GM12801 (cell line): ENCODE data around the gene ASPG.

Experiments used
- TF ChIP-seq, protein P1 (sequence below): IDR thresholded peaks from one replicate; pipeline ENCODE4 v1.5.1; 2011; ENCODE audit warnings: control low read depth; ENCODE audit not compliant: insufficient read length; ENCODE audit errors: extremely low read depth

The ASPG gene

DNA sequence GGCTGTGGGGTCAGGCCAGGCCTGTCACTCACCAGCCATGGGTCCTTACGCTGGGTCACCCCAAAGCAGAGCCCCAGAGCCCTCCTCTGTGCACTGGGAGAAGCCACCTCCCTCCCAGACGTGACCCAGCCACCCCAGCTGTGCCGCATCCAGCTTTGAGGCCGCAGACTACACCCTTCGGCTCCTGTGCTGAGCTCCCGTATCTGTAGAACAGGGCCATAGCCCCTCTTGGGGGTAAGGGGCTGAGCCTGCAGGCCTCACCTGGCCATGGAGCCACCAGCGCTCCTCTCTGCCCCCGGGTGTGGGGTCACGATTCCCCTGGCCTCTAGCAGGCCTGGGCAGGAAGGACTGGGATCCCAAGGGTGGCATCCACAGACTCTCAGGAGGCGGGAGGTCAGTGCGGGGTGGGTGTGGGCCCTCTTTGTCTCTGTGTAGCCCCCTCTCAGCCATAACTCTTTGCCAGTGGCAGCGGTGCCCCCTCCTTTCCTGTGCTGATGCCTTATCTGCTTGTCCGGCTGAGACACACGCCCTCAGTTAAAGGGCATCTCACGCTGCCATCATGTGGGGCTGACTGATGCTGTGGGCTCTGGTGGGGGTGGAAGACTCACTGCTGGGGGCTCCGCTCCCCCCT is 16.3 kb downstream of the ASPG start:
- TF ChIP-seq, protein P1, sequence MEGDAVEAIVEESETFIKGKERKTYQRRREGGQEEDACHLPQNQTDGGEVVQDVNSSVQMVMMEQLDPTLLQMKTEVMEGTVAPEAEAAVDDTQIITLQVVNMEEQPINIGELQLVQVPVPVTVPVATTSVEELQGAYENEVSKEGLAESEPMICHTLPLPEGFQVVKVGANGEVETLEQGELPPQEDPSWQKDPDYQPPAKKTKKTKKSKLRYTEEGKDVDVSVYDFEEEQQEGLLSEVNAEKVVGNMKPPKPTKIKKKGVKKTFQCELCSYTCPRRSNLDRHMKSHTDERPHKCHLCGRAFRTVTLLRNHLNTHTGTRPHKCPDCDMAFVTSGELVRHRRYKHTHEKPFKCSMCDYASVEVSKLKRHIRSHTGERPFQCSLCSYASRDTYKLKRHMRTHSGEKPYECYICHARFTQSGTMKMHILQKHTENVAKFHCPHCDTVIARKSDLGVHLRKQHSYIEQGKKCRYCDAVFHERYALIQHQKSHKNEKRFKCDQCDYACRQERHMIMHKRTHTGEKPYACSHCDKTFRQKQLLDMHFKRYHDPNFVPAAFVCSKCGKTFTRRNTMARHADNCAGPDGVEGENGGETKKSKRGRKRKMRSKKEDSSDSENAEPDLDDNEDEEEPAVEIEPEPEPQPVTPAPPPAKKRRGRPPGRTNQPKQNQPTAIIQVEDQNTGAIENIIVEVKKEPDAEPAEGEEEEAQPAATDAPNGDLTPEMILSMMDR = no peak

DNA sequence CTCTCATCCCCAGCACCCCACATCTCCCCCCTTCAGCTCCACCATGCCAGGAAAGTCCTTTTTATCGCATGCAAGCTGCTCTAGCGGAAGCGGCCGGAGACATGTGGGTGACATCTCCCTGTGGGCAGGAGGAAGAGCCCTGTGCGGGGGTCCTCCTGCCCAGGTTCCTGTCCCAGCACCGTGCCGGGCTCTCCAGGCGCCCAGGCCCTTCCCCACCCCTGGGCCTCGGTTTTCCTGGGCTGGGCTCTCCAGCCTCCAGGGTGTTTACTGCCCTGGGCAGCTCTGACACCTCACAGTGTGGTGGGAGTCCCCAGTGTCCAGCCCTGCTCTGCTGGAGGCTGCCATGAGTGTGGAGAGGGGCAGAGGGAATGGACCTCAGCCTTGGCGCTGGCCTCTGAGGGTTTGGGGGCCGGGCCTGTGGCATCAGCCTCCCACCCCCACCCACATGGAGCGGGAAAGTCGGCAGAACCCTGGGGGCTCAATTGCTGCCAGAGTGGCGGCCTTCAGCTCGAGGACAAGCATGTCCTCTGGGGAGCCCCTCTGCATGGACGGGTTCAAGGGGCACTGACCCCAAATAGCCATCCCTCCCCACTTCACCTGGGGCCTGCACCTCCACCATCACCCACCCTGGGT is 16.9 kb downstream of the ASPG start:
- TF ChIP-seq, protein P1 = no peak

DNA sequence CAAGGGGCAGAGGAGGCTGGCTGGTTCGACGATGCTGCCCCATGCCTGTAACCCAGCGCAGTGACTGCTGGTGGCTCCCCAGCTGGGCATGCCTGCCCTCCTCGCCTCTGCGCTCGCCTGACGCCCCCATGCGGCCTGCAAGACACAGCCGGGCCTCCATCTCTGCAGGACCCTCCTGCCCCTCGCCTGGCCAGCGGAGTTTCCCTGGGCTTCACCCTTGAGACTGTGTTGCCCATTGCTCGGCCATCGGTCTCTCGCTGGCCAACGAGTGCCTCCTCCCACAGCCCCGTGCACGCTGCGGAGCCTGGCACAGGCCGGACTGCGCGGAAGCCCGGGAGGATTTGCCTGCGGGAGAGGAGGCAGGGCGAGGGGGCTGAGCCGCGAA is 17.6 kb downstream of the ASPG start:
- TF ChIP-seq, protein P1 = no peak

DNA sequence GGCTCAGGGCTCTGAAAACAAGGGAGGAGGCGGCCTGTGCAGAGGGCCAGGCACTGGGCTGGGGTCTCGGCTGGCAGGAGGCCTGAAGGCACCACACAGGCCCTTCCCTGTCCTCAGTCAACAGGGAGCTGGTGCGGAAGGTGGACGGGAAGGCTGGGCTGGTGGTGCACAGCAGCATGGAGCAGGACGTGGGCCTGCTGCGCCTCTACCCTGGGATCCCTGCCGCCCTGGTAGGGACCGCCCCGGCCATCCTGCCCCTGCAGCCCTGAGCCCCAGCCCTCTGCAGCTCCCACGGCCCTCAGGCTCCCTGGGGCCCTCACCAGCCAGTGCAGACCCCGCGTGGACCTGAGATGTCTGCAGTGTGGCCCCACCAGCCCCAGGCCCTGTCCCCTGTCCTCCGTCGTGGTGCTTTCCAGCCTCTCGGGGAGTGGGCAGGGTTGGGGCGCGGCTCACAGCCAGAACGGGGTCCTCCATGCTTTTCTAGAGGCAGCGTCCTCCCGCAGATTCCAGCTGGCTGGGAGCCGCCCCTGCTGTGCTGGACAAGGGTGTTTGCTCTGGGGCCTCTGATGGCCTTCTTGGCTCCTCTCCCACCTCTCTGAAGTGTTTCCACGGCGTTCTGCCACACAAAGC is 18.1 kb downstream of the ASPG start:
- TF ChIP-seq, protein P1 = no peak

DNA sequence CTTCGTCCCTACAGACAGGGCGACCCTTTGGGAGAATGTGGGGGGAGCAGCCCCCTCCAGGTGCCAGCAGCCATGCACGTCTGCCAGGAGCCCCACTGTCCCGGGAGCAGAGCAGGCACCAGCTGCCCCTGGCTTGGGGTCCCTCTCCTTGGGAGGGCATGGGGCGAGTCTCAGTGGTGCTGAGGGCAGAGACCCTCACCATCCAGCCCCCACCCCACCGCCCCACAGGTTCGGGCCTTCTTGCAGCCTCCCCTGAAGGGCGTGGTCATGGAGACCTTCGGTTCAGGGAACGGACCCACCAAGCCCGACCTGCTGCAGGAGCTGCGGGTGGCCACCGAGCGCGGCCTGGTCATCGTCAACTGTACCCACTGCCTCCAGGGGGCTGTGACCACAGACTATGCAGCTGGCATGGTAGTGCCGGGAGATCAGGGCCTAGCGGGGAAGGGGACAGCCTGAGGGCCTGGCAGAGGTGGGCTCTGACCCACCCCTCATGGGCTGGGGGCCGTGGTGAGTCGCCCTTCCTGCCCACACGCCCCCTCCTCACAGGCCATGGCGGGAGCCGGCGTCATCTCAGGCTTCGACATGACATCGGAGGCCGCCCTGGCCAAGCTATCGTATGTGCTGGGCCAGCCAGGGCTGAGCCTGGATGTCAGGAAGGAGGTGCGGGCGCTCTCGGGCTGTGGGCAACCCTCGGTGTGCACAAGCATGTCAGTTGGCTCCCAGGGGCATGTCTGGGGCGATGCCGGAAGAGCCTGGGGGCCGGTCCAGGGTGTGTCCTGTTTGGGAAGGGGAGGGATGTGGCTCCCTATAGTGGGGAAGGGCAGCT is 18.8 kb downstream of the ASPG start:
- TF ChIP-seq, protein P1 = no peak

DNA sequence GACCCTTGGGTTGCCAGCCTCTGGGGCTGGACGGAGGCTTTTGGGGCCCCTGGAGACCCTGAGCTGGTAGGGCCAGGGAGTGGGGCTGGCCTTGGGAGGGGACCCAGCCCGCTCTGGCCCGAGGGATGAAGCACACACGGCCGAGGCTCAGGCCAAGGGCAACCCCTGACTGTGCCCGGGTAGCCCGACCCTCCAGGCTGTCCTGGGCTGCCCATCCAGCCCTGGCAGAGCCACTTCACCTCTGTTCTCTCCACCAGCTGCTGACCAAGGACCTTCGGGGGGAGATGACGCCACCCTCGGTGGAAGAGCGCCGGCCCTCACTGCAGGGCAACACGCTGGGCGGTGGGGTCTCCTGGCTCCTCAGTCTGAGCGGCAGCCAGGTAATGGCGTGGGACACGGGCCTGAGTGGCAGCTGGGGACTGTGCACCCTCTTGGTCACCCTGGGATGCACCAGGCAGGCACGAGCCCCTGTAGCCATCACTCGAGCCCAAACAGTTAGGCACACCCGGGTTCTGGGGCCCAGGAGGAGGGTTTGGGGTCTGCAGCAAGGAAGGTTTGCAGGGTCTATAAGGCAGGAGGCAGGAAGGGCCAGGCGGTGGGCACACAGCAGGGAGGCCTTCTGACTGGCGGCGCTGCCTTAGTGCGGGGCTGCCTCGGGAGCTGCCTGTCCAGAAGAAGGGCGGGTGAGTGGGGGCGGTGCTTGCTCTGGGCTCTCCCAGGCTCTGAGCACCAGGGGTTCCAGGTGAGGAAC is 19.7 kb downstream of the ASPG start:
- TF ChIP-seq, protein P1 = no peak
